ENCODE results near the gene GRIK4.

DNA sequence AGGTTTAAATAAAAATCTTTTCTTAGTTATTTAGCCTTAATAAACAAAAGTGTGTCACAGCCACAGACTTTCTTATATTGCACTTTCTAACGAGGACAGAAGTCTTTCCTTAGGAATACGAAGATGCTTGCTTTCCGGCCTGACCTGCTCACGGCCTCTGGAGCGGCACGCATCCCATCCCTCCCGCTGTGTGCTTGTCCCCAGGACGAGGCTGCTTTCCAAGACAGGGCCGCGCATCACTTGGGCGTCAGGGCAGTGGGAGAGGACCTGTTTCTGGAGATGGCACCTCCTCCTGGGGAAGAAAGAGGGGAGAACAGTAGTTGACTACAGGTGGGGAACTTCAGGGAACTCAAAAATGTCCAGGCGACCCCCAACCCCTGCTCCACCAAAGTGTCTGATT, 26.4 kb downstream of the GRIK4 start:
- TF ChIP-seq, protein P1, sequence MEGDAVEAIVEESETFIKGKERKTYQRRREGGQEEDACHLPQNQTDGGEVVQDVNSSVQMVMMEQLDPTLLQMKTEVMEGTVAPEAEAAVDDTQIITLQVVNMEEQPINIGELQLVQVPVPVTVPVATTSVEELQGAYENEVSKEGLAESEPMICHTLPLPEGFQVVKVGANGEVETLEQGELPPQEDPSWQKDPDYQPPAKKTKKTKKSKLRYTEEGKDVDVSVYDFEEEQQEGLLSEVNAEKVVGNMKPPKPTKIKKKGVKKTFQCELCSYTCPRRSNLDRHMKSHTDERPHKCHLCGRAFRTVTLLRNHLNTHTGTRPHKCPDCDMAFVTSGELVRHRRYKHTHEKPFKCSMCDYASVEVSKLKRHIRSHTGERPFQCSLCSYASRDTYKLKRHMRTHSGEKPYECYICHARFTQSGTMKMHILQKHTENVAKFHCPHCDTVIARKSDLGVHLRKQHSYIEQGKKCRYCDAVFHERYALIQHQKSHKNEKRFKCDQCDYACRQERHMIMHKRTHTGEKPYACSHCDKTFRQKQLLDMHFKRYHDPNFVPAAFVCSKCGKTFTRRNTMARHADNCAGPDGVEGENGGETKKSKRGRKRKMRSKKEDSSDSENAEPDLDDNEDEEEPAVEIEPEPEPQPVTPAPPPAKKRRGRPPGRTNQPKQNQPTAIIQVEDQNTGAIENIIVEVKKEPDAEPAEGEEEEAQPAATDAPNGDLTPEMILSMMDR (IDR thresholded peaks at IDR 0.05): no peak
- TF ChIP-seq POLR2A (IDR thresholded peaks at IDR 0.05): no peak
